ENCODE measurements around the gene TPD52L1.

TPD52L1 gene

GRCh38 chr6:125259354-125259736 is 105.8 kb downstream of the TPD52L1 start:
- no peak for TF ChIP-seq CREB5 (CRISPR knock-in tag; IDR thresholded peaks at IDR 0.05; ENCODE audit: low read depth)
- TF ChIP-seq POU6F1 (CRISPR knock-in tag; IDR thresholded peaks at IDR 0.05; ENCODE audit: borderline replicate concordance, low read depth): no peak
- TF ChIP-seq SNAI2 (CRISPR knock-in tag; IDR thresholded peaks at IDR 0.05): no peak
- TF ChIP-seq ZFP3 (CRISPR knock-in tag; IDR thresholded peaks at IDR 0.05): peak; percentile 84
- TF ChIP-seq OSR1 (CRISPR knock-in tag; IDR thresholded peaks at IDR 0.05): no peak
- ATAC-seq: no peak

- TF ChIP-seq BACH2 (CRISPR knock-in tag; IDR thresholded peaks at IDR 0.05; ENCODE audit: borderline replicate concordance) (no peak), PATZ1 (CRISPR knock-in tag; IDR thresholded peaks at IDR 0.05; ENCODE audit: borderline replicate concordance) (no peak), GLIS3 (CRISPR knock-in tag; IDR thresholded peaks at IDR 0.05) (no peak)
Measured at GRCh38 chr6:125262016-125263013, 108.7 kb downstream of the TPD52L1 start.

GRCh38 chr6:125264476-125264875 is 110.9 kb downstream of the TPD52L1 start:
- no peak for ATAC-seq
- TF ChIP-seq POU6F1 (CRISPR knock-in tag; IDR thresholded peaks at IDR 0.05; ENCODE audit: borderline replicate concordance, low read depth) (no peak), ARNTL (CRISPR knock-in tag; IDR thresholded peaks at IDR 0.05; ENCODE audit: borderline replicate concordance, low read depth) (no peak), PPARA (CRISPR knock-in tag; IDR thresholded peaks at IDR 0.05; ENCODE audit: borderline replicate concordance) (no peak), CSRNP3 (CRISPR knock-in tag; IDR thresholded peaks at IDR 0.05) (no peak), PATZ1 (CRISPR knock-in tag; IDR thresholded peaks at IDR 0.05; ENCODE audit: borderline replicate concordance) (no peak), ZFP3 (CRISPR knock-in tag; IDR thresholded peaks at IDR 0.05) (no peak), TOX (CRISPR knock-in tag; IDR thresholded peaks at IDR 0.05; ENCODE audit: borderline replicate concordance) (no peak), ZC3H10 (CRISPR knock-in tag; IDR thresholded peaks at IDR 0.05) (no peak), ISL1 (CRISPR knock-in tag; IDR thresholded peaks at IDR 0.05) (no peak), ZNF8 (CRISPR knock-in tag; IDR thresholded peaks at IDR 0.05) (no peak), TSHZ2 (CRISPR knock-in tag; IDR thresholded peaks at IDR 0.05) (no peak), ZNF70 (CRISPR knock-in tag; IDR thresholded peaks at IDR 0.05) (no peak), CSDC2 (CRISPR knock-in tag; IDR thresholded peaks at IDR 0.05) (no peak), OSR1 (CRISPR knock-in tag; IDR thresholded peaks at IDR 0.05) (no peak), TCF4 (CRISPR knock-in tag; IDR thresholded peaks at IDR 0.05; ENCODE audit: borderline replicate concordance) (no peak), ZFP30 (CRISPR knock-in tag; IDR thresholded peaks at IDR 0.05) (no peak)

More at GRCh38 chr6:125262016-125263013, 108.7 kb downstream of the TPD52L1 start:
- ATAC-seq: peak; percentile 77

Data from SK-N-SH treated with all-trans-retinoic acid at 6 μM for 48 hours (cell line).